ENCODE data around the gene UBE2Z. TPM values are rescaled to one million over a fixed set of nuclear protein-coding genes. Genes with fewer than 3 reads are reported as not detected.
A peak's percentile ranks its signal among the peaks of the same experiment; 100 is the strongest.

Gene UBE2Z
- total and polyA plus RNA-seq, 9 of the 15 experiments (the other 6 are each of a cell fraction or from before 2014, with no cell fraction given), result 11.8 to 89.0 (median 38.2) TPM

GRCh38 chr17:48908853-48909394 lies 717 bp downstream of the UBE2Z start (continued):
- no peak for TF ChIP-seq RFX7 (CRISPR knock-in tag; IDR thresholded peaks at IDR 0.05)
- TF ChIP-seq CHD2 (IDR thresholded peaks at IDR 0.05; ENCODE audit: low read depth, low read length), result no peak
- no peak for TF ChIP-seq ZFX (CRISPR knock-in tag; IDR thresholded peaks at IDR 0.05)
- no peak for TF ChIP-seq NR2C2 (CRISPR knock-in tag; IDR thresholded peaks at IDR 0.05)
- no peak for TF ChIP-seq NR2C2 (tag; IDR thresholded peaks at IDR 0.05)
- no peak for TF ChIP-seq REST (IDR thresholded peaks at IDR 0.05; ENCODE audit: borderline replicate concordance)
- TF ChIP-seq REST (CRISPR knock-in tag; IDR thresholded peaks at IDR 0.05; ENCODE audit: low read depth), result no peak
- peak; percentile 76 for TF ChIP-seq EGR1 (conservative IDR thresholded peaks at IDR 0.05)
- TF ChIP-seq TBP (optimal IDR thresholded peaks at IDR 0.05; ENCODE audit: low read depth, low read length), result no peak
- TF ChIP-seq ZBTB9 (CRISPR knock-in tag; IDR thresholded peaks at IDR 0.05), result no peak
- no peak for TF ChIP-seq DDX20 (tag; IDR thresholded peaks at IDR 0.05; ENCODE audit: low read depth)
- TF ChIP-seq HDAC1 (IDR thresholded peaks at IDR 0.05), result 0 out of 4 replicates have a peak, but pooled peaks of 1 of the 2 experiments have one; percentile 33
- 0 out of 2 replicates have a peak, but pooled peaks have one; percentile 24 for TF ChIP-seq GTF2E2 (tag; IDR thresholded peaks at IDR 0.05)
- TF ChIP-seq ELF4 (CRISPR knock-in tag; IDR thresholded peaks at IDR 0.05), result 0 out of 2 replicates have a peak, but pooled peaks have one; percentile 9
